SK-N-SH treated with all-trans-retinoic acid at 6 μM for 48 hours (cell line): Measurements from ENCODE around the gene CELSR2.

Source experiments
- ARNTL ChIP-seq: fragments of 450-650 bp; formaldehyde crosslinking; IDR thresholded peaks from 2 replicates; pipeline ENCODE4 v1.5.0; 2020; ENCODE audit warnings: low read depth, mild to moderate bottlenecking, moderate library complexity, borderline replicate concordance
- CSDC2 ChIP-seq: fragments of 250-450 bp; sonication (Bioruptor Pico); IDR thresholded peaks from 2 replicates; pipeline ENCODE4 v1.5.0; 2020; ENCODE audit warnings: mild to moderate bottlenecking, moderate library complexity
- OSR1 ChIP-seq: fragments of 250-450 bp; sonication (Bioruptor Pico); IDR thresholded peaks from 2 replicates; pipeline ENCODE4 v1.8.0; 2022; ENCODE audit warnings: moderate library complexity, mild to moderate bottlenecking, inconsistent platforms
- POU6F1 ChIP-seq: fragments of 250-450 bp; sonication (Bioruptor Pico); IDR thresholded peaks from 2 replicates; pipeline ENCODE4 v1.8.0; 2021; ENCODE audit warnings: low read depth, mild to moderate bottlenecking, moderate library complexity, borderline replicate concordance
- TSHZ2 ChIP-seq: fragments of 250-450 bp; sonication (Bioruptor Pico); IDR thresholded peaks from 2 replicates; pipeline ENCODE4 v1.5.0; 2020; ENCODE audit warnings: mild to moderate bottlenecking, moderate library complexity
- ZFP30 ChIP-seq: fragments of 450-650 bp; formaldehyde crosslinking; IDR thresholded peaks from 2 replicates; pipeline ENCODE4 v1.5.0; 2022; ENCODE audit warnings: mild to moderate bottlenecking, moderate library complexity

GRCh38 chr1:109312978-109313775 is 63.8 kb downstream of the CELSR2 start:
- no peak for TF ChIP-seq ARNTL (CRISPR knock-in tag)
- no peak for TF ChIP-seq POU6F1 (CRISPR knock-in tag)
- no peak for TF ChIP-seq ZFP30
- no peak for TF ChIP-seq CSDC2 (CRISPR knock-in tag)
- no peak for TF ChIP-seq OSR1 (CRISPR knock-in tag)
- TF ChIP-seq TSHZ2 (CRISPR knock-in tag), result no peak
